H1 (cell line): ENCODE results near the gene DHX57. TPM values are rescaled to one million over a fixed set of nuclear protein-coding genes. Genes with fewer than 3 reads are reported as not detected.

Source experiments
- CTCF ChIA-PET: fragments of 300-600 bp; sonication (Branson Sonifier 250); formaldehyde crosslinking; loops from one replicate; lab custom pipeline; 2021; ENCODE audit not compliant: partially characterized antibody; lab: Charles Lee
- POLR2A ChIA-PET: fragments of 300-600 bp; sonication (Branson Sonifier 250); formaldehyde crosslinking; loops from one replicate; lab custom pipeline; 2021; ENCODE audit warnings: inconsistent platforms; ENCODE audit not compliant: partially characterized antibody; lab: Charles Lee
- DNase-seq, 2 experiments: peaks; one replicate each; pipeline versions ENCODE4 v3.0.0 to v3.0.0-alpha.2; 2010 to 2022; ENCODE audit warnings: low spot score in 2 of 2, low read depth in 1 of 2, mixed read lengths in 1 of 2
- FAIRE-seq: peaks from 2 replicates; lab custom pipeline; 2011; peaks lifted over from hg19 to GRCh38; lab: Jason Lieb, UNC
- H2AFZ ChIP-seq: 2 replicates; pipeline ENCODE4 v1.8.1; 2012; ENCODE audit warnings: low read length, inconsistent platforms
- H2AK5ac ChIP-seq: 2 replicates; pipeline ENCODE4 v1.6.1; 2013; ENCODE audit warnings: low read depth, low read length
- H2BK120ac ChIP-seq: replicated peaks from 2 replicates; pipeline ENCODE3; 2013; ENCODE audit warnings: low read depth, low read length, inconsistent platforms
- H2BK12ac ChIP-seq: 2 replicates; pipeline ENCODE4 v1.6.1; 2013; ENCODE audit warnings: low read depth, low read length
- H2BK15ac ChIP-seq: 2 replicates; pipeline ENCODE4 v1.6.1; 2013; ENCODE audit warnings: low read length
- H2BK20ac ChIP-seq: 2 replicates; pipeline ENCODE4 v1.6.1; 2013; ENCODE audit warnings: low read length
- H2BK5ac ChIP-seq: 2 replicates; pipeline ENCODE4 v1.6.1; 2013; ENCODE audit warnings: low read depth, low read length
- H3K14ac ChIP-seq: 2 replicates; pipeline ENCODE4 v1.6.1; 2013; ENCODE audit warnings: inconsistent platforms; ENCODE audit not compliant: insufficient read length
- H3K18ac ChIP-seq: 2 replicates; pipeline ENCODE4 v1.6.1; 2013; ENCODE audit warnings: low read length; ENCODE audit errors: extremely low read depth
- H3K23ac ChIP-seq: 2 replicates; pipeline ENCODE4 v1.6.1; 2013; ENCODE audit warnings: inconsistent platforms; ENCODE audit not compliant: insufficient read length
- H3K23me2 ChIP-seq: 2 replicates; pipeline ENCODE4 v1.6.1; 2013; ENCODE audit warnings: low read depth, low read length
- H3K27ac ChIP-seq: 2 replicates; pipeline ENCODE4 v1.6.1; 2011; ENCODE audit warnings: low read depth, low read length, inconsistent platforms
- H3K27me3 ChIP-seq, 4 experiments: replicated peaks in 1 of 4; 1 replicate in 1 of 4; 2 replicates in 3 of 4; pipeline versions ENCODE4 v1.6.1 to v1.8.1; 2011 to 2013; ENCODE audit warnings: low read length in 3 of 4, mild to moderate bottlenecking in 3 of 4, inconsistent platforms in 2 of 4, mixed read lengths in 2 of 4, moderate library complexity in 1 of 4; ENCODE audit not compliant: control insufficient read depth in 3 of 4, insufficient read depth in 3 of 4; ENCODE audit errors: extremely low read depth in 1 of 4
- H3K36me3 ChIP-seq, 4 experiments: 2 replicates each; pipeline versions ENCODE4 v1.6.1 to v1.8.1; 2011 to 2013; ENCODE audit warnings: mild to moderate bottlenecking in 4 of 4, low read length in 3 of 4, moderate library complexity in 2 of 4, control low read depth in 1 of 4, inconsistent platforms in 1 of 4; ENCODE audit not compliant: insufficient read depth in 4 of 4, control insufficient read depth in 2 of 4
- H3K4ac ChIP-seq: replicated peaks from 2 replicates; pipeline ENCODE3; 2013; ENCODE audit warnings: low read length, low read depth, mixed read lengths, inconsistent platforms; ENCODE audit not compliant: insufficient read length
- H3K4me1 ChIP-seq, 4 experiments: replicated peaks in 1 of 4; 1 replicate in 1 of 4; 2 replicates in 3 of 4; pipeline versions ENCODE4 v1.6.1 to v1.8.1; 2011 to 2013; ENCODE audit warnings: low read length in 3 of 4, inconsistent platforms in 2 of 4, mixed read lengths in 1 of 4; ENCODE audit not compliant: insufficient read depth in 4 of 4, control insufficient read depth in 3 of 4
- H3K4me2 ChIP-seq, 2 experiments: 2 replicates each; pipeline versions ENCODE4 v1.6.1 to v1.8.1; 2011 to 2013; ENCODE audit warnings: low read depth in 2 of 2, low read length in 2 of 2, control low read depth in 1 of 2, inconsistent platforms in 1 of 2, mild to moderate bottlenecking in 1 of 2; ENCODE audit not compliant: insufficient read depth in 1 of 2
- H3K4me3 ChIP-seq, 4 experiments: fragments of 200-600, 300-600 bp in 1 of 4; sonication (generic), shearing (Covaris generic), sonication (Bioruptor Twin) in 1 of 4; 2 replicates each; pipeline versions ENCODE4 v1.5.1 to v1.8.1; 2011 to 2016; ENCODE audit warnings: low read length in 4 of 4, low read depth in 3 of 4, control low read depth in 2 of 4, inconsistent platforms in 2 of 4, mild to moderate bottlenecking in 2 of 4, mixed read lengths in 1 of 4, moderate library complexity in 1 of 4; ENCODE audit not compliant: insufficient read depth in 2 of 4; ENCODE audit errors: extremely low read depth in 1 of 4
- H3K56ac ChIP-seq: replicated peaks from 2 replicates; pipeline ENCODE3; 2013; ENCODE audit warnings: low read depth, mild to moderate bottlenecking, mixed read lengths, low read length, inconsistent platforms; ENCODE audit not compliant: insufficient read length
- H3K79me1 ChIP-seq: 2 replicates; pipeline ENCODE4 v1.6.1; 2013; ENCODE audit warnings: low read depth, low read length, control low read depth
- H3K79me2 ChIP-seq, 2 experiments: 2 replicates each; pipeline versions ENCODE4 v1.6.1 to v1.8.1; 2012 to 2013; ENCODE audit warnings: low read length in 2 of 2, mild to moderate bottlenecking in 2 of 2, inconsistent platforms in 1 of 2; ENCODE audit not compliant: insufficient read depth in 2 of 2, control insufficient read depth in 1 of 2
- H3K9ac ChIP-seq, 4 experiments: replicated peaks in 1 of 4; 1 replicate in 1 of 4; 2 replicates in 3 of 4; pipeline versions ENCODE4 v1.6.1 to v1.8.1; 2011 to 2013; ENCODE audit warnings: low read depth in 3 of 4, low read length in 3 of 4, control low read depth in 2 of 4, mild to moderate bottlenecking in 2 of 4, moderate library complexity in 2 of 4, inconsistent platforms in 1 of 4; ENCODE audit errors: extremely low read depth in 1 of 4
- H3K9me3 ChIP-seq, 2 experiments: 2 replicates each; pipeline versions ENCODE4 v1.6.1 to v1.8.1; 2012 to 2013; ENCODE audit warnings: mild to moderate bottlenecking in 2 of 2, moderate library complexity in 2 of 2, control low read depth in 1 of 2, inconsistent platforms in 1 of 2, low read depth in 1 of 2, low read length in 1 of 2, mixed read lengths in 1 of 2; ENCODE audit not compliant: insufficient read depth in 2 of 2
- H4K20me1 ChIP-seq, 2 experiments: replicated peaks in 1 of 2; 2 replicates each; pipeline versions ENCODE3 to v1.8.1; 2011 to 2013; ENCODE audit warnings: inconsistent platforms in 2 of 2, low read length in 2 of 2, mild to moderate bottlenecking in 1 of 2; ENCODE audit not compliant: insufficient read depth in 2 of 2, control insufficient read depth in 1 of 2
- H4K5ac ChIP-seq: 2 replicates; pipeline ENCODE4 v1.6.1; 2013; ENCODE audit warnings: low read length, low read depth, mixed read lengths, inconsistent platforms; ENCODE audit not compliant: insufficient read length
- H4K8ac ChIP-seq: 2 replicates; pipeline ENCODE4 v1.8.0; 2013; ENCODE audit warnings: mild to moderate bottlenecking, moderate library complexity, low read length, inconsistent platforms; ENCODE audit not compliant: insufficient read depth; ENCODE audit errors: extremely low read depth
- H4K91ac ChIP-seq: replicated peaks from 2 replicates; pipeline ENCODE3; 2013; ENCODE audit warnings: low read length, mixed read lengths, inconsistent platforms; ENCODE audit not compliant: insufficient read length
- ASH2L ChIP-seq: fragments of 200-600, 300-600 bp; sonication (generic); IDR thresholded peaks from one replicate; pipeline ENCODE4 v1.7.1; 2017; ENCODE audit warnings: low read length
- CBX5 ChIP-seq: fragments of 300-800, 300-1000 bp; sonication (generic); IDR thresholded peaks from 2 replicates; pipeline ENCODE4 v1.7.1; 2016; ENCODE audit warnings: antibody characterized with exemption, low read length, low read depth
- CEBPB ChIP-seq: IDR thresholded peaks from 2 replicates; pipeline ENCODE4 v1.6.1; 2012; ENCODE audit warnings: low read depth, low read length
- EGR1 ChIP-seq: IDR thresholded peaks from 2 replicates; pipeline ENCODE4 v1.6.1; 2011; ENCODE audit warnings: low read depth, low read length, borderline replicate concordance
- MAFK ChIP-seq: IDR thresholded peaks from 2 replicates; pipeline ENCODE4 v1.6.1; 2012; ENCODE audit warnings: low read depth, mild to moderate bottlenecking, improper control_type of control experiment, low read length
- PHF8 ChIP-seq: fragments of 200-600 bp; sonication (generic); conservative IDR thresholded peaks from 2 replicates; pipeline ENCODE4 v1.7.1; 2012; ENCODE audit warnings: low read depth, mild to moderate bottlenecking, inconsistent platforms, low read length, moderate library complexity
- SAP30 ChIP-seq: fragments of 300-600 bp; sonication (generic); IDR thresholded peaks from 2 replicates; pipeline ENCODE4 v1.7.1; 2012; ENCODE audit warnings: low read length, moderate library complexity, mild to moderate bottlenecking, inconsistent platforms; ENCODE audit not compliant: insufficient read depth, insufficient replicate concordance
- SIRT6 ChIP-seq: IDR thresholded peaks from one replicate; pipeline ENCODE4 v1.7.1; 2012; ENCODE audit warnings: low read length, inconsistent platforms
- ZNF274 ChIP-seq: IDR thresholded peaks from 2 replicates; pipeline ENCODE4 v1.7.0; 2012; ENCODE audit warnings: low read length, borderline replicate concordance; ENCODE audit errors: extremely low read depth
- WGBS, 2 experiments: shearing (Covaris generic) in 1 of 2; methylation state at CpG; one replicate each; pipeline versions ENCODE4 v1.1.6 to v1.1.7; 2013 to 2015; ENCODE audit warnings: low lambda C conversion rate in 2 of 2, mixed read lengths in 2 of 2, inconsistent platforms in 1 of 2, low coverage in 1 of 2, missing lambda C conversion rate in 1 of 2; ENCODE audit not compliant: insufficient replicate concordance in 2 of 2, insufficient coverage in 1 of 2, insufficient read length in 1 of 2; ENCODE audit errors: extremely low coverage in 1 of 2, missing lambda C conversion rate in 1 of 2; 5-methylcytosine and 5-hydroxymethylcytosine counted together
- polyA plus RNA-seq, 7 experiments: library from polyadenylated mRNA; depleted of rRNA in 3 of 7; stranded (reverse) in 5 of 7; unstranded in 2 of 7; fragments of >200 nt in 5 of 7; fragments of 200-250 nt in 2 of 7; gene quantifications; 1 replicate in 5 of 7; 2 replicates in 1 of 7; 4 replicates in 1 of 7; pipeline versions ENCODE4 v1.2.1 to v1.2.3, GENCODE V29; 2011 to 2013; ENCODE audit warnings: missing spikeins in 2 of 7, mixed read lengths in 2 of 7
- total RNA-seq: library from RNA; stranded (reverse); fragmentation: NEBNext Ultra II Directional; extraction: Animal tissue kit (Norgen Biotek cat#: 25700); gene quantifications from 2 replicates; pipeline ENCODE4 v1.2.1, GENCODE V29; 2021
- TF ChIP-seq, protein P1 (sequence below): IDR thresholded peaks from 2 replicates; pipeline ENCODE4 v1.6.1; 2011; ENCODE audit warnings: low read length, improper control_type of control experiment
- TF ChIP-seq, protein P2 (sequence below): IDR thresholded peaks from 2 replicates; pipeline ENCODE4 v1.6.1; 2011; ENCODE audit warnings: low read depth, mild to moderate bottlenecking, low read length; ENCODE audit not compliant: insufficient read depth

DHX57 gene
- total and polyA plus RNA-seq, 2 of the 8 experiments (the other 6 are each of a cell fraction or from before 2014, with no cell fraction given) = 10.7 to 32.9 TPM

DNA sequence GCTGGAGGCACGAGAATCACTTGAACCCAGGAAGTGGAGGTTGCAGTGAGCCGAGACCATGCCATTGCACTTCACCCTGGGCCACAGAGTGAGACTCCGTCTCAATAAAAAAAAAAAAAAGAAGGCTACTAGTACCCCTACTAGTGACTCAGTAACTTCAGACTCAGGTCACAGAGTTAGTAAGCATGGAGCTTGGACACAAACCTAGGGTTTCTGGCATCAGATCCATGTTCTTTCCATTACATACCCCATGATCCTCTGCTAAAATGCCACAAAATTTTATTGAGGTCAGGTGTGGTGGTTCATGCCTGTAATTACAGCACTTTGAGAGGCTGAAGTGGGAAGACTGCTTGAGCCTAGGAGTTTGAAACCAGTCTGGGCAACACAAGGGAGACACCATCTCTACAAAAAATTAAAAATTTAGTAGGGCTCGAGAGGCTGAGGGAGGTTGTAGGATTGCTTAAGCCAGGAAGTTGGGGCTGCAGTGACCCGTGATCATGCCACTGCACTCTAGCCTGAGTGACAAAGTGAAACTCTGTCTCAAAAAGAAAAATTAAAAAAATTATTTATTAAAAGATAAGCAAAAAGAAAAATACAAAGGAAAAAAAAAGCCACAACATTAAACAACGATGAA lies 45.1 kb downstream of the DHX57 start:
- Histone ChIP-seq H4K91ac (no peak overlapping the region), H2BK15ac (no peak overlapping the region)
- WGBS, 2 experiments = 93% methylated on average over 6 of the region's 6 CpGs; no CpG with 5 or more reads in 1 of the 2 experiments
- TF ChIP-seq EGR1 = no peak
- TF ChIP-seq, protein P1, sequence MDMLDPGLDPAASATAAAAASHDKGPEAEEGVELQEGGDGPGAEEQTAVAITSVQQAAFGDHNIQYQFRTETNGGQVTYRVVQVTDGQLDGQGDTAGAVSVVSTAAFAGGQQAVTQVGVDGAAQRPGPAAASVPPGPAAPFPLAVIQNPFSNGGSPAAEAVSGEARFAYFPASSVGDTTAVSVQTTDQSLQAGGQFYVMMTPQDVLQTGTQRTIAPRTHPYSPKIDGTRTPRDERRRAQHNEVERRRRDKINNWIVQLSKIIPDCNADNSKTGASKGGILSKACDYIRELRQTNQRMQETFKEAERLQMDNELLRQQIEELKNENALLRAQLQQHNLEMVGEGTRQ = no peak
- no peak for TF ChIP-seq ASH2L
- TF ChIP-seq, protein P2, sequence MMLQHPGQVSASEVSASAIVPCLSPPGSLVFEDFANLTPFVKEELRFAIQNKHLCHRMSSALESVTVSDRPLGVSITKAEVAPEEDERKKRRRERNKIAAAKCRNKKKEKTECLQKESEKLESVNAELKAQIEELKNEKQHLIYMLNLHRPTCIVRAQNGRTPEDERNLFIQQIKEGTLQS = no peak
- TF ChIP-seq PHF8 = no peak
- TF ChIP-seq MAFK = no peak
- no peak for TF ChIP-seq SAP30
- no peak for TF ChIP-seq CBX5
- no peak for TF ChIP-seq SIRT6
- TF ChIP-seq ZNF274 = no peak
- TF ChIP-seq CEBPB = no peak

More for the DNA sequence above, 45.1 kb downstream of the DHX57 start:
- Histone ChIP-seq H3K36me3 (peaks cover 3 to 21% (median 13%) of the 10 kb centered on the region in 4 experiments; a peak in 6 of 8 replicates), H3K79me1 (no peaks in the 10 kb centered on the region), H2BK20ac (no peak overlapping the region), H2AFZ (no peak overlapping the region), H3K9ac (no peak overlapping the region), H3K27ac (no peak overlapping the region; the same call in 1 of the 2 replicates), H3K4ac (no peak overlapping the region), H2BK120ac (no peak overlapping the region), H3K9me3 (no peaks in the 10 kb centered on the region), H3K14ac (no peak overlapping the region), H3K56ac (no peak overlapping the region), H2AK5ac (no peak overlapping the region), H4K8ac (no peak overlapping the region), H2BK5ac (no peak overlapping the region), H4K20me1 (no peaks in the 10 kb centered on the region), H3K4me3 (no peak overlapping the region), H2BK12ac (no peak overlapping the region), H4K5ac (no peak overlapping the region), H3K4me1 (peaks cover 0 to 3% (median 0%) of the 10 kb centered on the region in 4 experiments; a peak in 1 of 7 replicates), H3K27me3 (no peaks in the 10 kb centered on the region), H3K23ac (no peak overlapping the region), H3K4me2 (no peak overlapping the region), H3K18ac (no peak overlapping the region), H3K23me2 (no peaks in the 10 kb centered on the region), H3K79me2 (no peaks in the 10 kb centered on the region)
- ChIA-PET POLR2A (interaction anchor here (1.0 kb wide), 1 partner anchor 12 kb away, joined by 3 read pairs; no protein-coding TSS in a partner anchor), CTCF (interaction anchor here (1.0 kb wide), 1 partner anchor 211 kb away, joined by 4 read pairs; no protein-coding TSS in a partner anchor)
- FAIRE-seq = no peak
- no peak for DNase-seq
